GM12865 (cell line): ENCODE measurements around the gene MRGPRG.
"Not testable (repeated sequence)": the region's sequence is repeated elsewhere in the genome, so short reads cannot be mapped to it uniquely, and the experiment has no call there.

Experiments used
- DNase-seq: peaks from one replicate; pipeline ENCODE4 v3.0.0; 2010; ENCODE audit warnings: low read depth
- H3K4me3 ChIP-seq: 2 replicates; pipeline ENCODE4 v1.5.1; 2011; ENCODE audit warnings: mild to moderate bottlenecking, low read depth, low read length, control low read depth
- CTCF ChIP-seq: IDR thresholded peaks from 2 replicates; pipeline ENCODE4 v1.5.1; 2011; ENCODE audit warnings: low read length, control low read depth, low read depth, inconsistent platforms; ENCODE audit not compliant: insufficient read depth; ENCODE audit errors: missing control alignments

MRGPRG gene

GRCh38 chr11:3218483-3219280, at the start of gene MRGPRG:
MRGPRG (minus strand) TSS chr11:3218813; CDS start chr11:3218813, 0 bp downstream.
- no peak for TF ChIP-seq CTCF
- H3K4me3 ChIP-seq: no peak within 1 kb of the TSS
- DNase-seq: no peak

- not testable (repeated sequence) for DNase-seq, H3K4me3 ChIP-seq
Observed at GRCh38 chr11:3262548-3262947, 43.9 kb upstream of the MRGPRG start.

- not testable (repeated sequence) for H3K4me3 ChIP-seq, DNase-seq
Observed at GRCh38 chr11:3261831-3262230, 43.2 kb upstream of the MRGPRG start.

GRCh38 chr11:3257509-3257908, 38.9 kb upstream of the MRGPRG start:
- DNase-seq: not testable (repeated sequence)

GRCh38 chr11:3255241-3255640, 36.6 kb upstream of the MRGPRG start:
- not testable (repeated sequence) for DNase-seq, H3K4me3 ChIP-seq

More at GRCh38 chr11:3257509-3257908, 38.9 kb upstream of the MRGPRG start:
- not testable (repeated sequence) for H3K4me3 ChIP-seq

GRCh38 chr11:3254773-3255172, 36.2 kb upstream of the MRGPRG start:
- DNase-seq: not testable (repeated sequence)

GRCh38 chr11:3245071-3245470, 26.5 kb upstream of the MRGPRG start:
- H3K4me3 ChIP-seq: no peak overlapping the region
- no peak for TF ChIP-seq CTCF
- DNase-seq: no peak

More at GRCh38 chr11:3254773-3255172, 36.2 kb upstream of the MRGPRG start:
- not testable (repeated sequence) for H3K4me3 ChIP-seq

GRCh38 chr11:3243880-3244279, 25.3 kb upstream of the MRGPRG start:
- no peak for TF ChIP-seq CTCF
- DNase-seq: no peak
- H3K4me3 ChIP-seq: no peak overlapping the region

GRCh38 chr11:3237119-3237518, 18.5 kb upstream of the MRGPRG start:
- no peak for TF ChIP-seq CTCF
- no peak for DNase-seq
- H3K4me3 ChIP-seq: no peak overlapping the region

GRCh38 chr11:3234846-3235245, 16.2 kb upstream of the MRGPRG start:
- TF ChIP-seq CTCF: no peak
- DNase-seq: no peak
- no peak overlapping the region for H3K4me3 ChIP-seq
